ENCODE measurements around the gene TTLL10.

DNA sequence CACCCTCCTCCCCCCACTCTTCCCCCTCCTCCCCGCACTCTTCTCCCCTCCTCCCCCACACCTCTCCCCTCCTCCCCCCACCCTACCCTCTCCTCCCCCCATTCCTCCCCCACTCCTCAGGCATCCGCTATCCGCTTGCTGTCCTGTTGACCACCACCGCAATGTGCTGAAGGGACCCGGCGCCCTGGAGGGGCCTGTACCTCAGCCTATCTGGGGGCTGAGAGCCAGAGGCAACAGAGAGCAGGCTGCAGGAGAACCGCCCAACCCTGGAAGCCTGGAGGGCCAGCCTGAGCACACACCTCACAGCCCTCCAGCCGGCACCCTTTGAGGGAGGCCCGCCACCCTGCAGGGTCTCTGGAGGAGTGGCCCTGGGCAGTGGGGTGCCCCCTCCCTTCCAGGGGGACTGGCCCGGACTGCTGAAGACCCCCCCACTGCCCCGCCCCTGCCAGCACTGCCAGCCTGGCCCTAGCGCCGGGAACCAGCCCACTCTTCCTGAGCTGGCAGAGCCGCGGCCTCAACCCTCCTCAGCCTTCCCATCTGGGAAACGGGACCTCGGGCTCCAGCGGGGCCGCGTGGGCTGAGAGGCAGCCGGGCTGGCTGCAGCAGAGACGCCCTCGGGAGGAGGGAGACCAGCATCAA lies 71.6 kb downstream of the TTLL10 start:
- TF ChIP-seq, protein P1, sequence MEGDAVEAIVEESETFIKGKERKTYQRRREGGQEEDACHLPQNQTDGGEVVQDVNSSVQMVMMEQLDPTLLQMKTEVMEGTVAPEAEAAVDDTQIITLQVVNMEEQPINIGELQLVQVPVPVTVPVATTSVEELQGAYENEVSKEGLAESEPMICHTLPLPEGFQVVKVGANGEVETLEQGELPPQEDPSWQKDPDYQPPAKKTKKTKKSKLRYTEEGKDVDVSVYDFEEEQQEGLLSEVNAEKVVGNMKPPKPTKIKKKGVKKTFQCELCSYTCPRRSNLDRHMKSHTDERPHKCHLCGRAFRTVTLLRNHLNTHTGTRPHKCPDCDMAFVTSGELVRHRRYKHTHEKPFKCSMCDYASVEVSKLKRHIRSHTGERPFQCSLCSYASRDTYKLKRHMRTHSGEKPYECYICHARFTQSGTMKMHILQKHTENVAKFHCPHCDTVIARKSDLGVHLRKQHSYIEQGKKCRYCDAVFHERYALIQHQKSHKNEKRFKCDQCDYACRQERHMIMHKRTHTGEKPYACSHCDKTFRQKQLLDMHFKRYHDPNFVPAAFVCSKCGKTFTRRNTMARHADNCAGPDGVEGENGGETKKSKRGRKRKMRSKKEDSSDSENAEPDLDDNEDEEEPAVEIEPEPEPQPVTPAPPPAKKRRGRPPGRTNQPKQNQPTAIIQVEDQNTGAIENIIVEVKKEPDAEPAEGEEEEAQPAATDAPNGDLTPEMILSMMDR (IDR thresholded peaks at IDR 0.05), result no peak
- no peak for TF ChIP-seq POLR2A (IDR thresholded peaks at IDR 0.05)
